DND-41 (cell line): ENCODE measurements around the gene KCNQ1OT1.

Experiments
- EZH2 ChIP-seq: IDR thresholded peaks from 3 replicates; pipeline ENCODE4 v1.6.1; 2012; ENCODE audit warnings: borderline replicate concordance, low read depth, mild to moderate bottlenecking, moderate library complexity, low read length, inconsistent platforms; ENCODE audit not compliant: severe bottlenecking
- TF ChIP-seq, protein P1 (sequence below): IDR thresholded peaks from 2 replicates; pipeline ENCODE4 v1.5.1; 2012; ENCODE audit warnings: borderline replicate concordance, low read length, moderate library complexity, mild to moderate bottlenecking; ENCODE audit not compliant: poor library complexity, severe bottlenecking; ENCODE audit errors: extremely low read depth

DNA sequence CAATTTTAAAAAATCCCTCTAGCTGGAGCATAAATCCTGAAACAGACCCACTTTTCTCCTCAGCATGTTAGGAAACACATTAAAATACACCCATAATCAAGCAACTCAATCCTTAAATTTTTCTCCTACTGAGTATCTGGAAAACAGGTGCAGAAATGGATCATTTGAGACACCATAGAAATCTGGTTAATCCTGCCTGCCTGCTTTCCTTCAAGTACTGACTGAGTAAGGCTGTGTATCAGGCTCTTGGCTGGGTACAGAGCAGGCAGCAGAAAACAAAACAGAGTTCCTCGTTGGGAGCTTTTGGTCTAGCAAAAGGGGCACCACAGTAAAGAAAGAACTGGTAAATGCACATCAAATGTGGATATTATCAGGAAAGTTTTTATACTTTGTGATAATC, 1.9 kb downstream of the KCNQ1OT1 start:
- no peak for TF ChIP-seq EZH2
- TF ChIP-seq, protein P1, sequence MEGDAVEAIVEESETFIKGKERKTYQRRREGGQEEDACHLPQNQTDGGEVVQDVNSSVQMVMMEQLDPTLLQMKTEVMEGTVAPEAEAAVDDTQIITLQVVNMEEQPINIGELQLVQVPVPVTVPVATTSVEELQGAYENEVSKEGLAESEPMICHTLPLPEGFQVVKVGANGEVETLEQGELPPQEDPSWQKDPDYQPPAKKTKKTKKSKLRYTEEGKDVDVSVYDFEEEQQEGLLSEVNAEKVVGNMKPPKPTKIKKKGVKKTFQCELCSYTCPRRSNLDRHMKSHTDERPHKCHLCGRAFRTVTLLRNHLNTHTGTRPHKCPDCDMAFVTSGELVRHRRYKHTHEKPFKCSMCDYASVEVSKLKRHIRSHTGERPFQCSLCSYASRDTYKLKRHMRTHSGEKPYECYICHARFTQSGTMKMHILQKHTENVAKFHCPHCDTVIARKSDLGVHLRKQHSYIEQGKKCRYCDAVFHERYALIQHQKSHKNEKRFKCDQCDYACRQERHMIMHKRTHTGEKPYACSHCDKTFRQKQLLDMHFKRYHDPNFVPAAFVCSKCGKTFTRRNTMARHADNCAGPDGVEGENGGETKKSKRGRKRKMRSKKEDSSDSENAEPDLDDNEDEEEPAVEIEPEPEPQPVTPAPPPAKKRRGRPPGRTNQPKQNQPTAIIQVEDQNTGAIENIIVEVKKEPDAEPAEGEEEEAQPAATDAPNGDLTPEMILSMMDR = no peak
